Measurements from ENCODE around the gene RAD23B. TPM values are rescaled to one million over a fixed set of nuclear protein-coding genes. Genes with fewer than 3 reads are reported as not detected.

The RAD23B gene
- total and polyA plus RNA-seq, 2 of the 13 experiments (the other 11 are each of a cell fraction or from before 2014, with no cell fraction given), result 133 to 156 TPM

DNA sequence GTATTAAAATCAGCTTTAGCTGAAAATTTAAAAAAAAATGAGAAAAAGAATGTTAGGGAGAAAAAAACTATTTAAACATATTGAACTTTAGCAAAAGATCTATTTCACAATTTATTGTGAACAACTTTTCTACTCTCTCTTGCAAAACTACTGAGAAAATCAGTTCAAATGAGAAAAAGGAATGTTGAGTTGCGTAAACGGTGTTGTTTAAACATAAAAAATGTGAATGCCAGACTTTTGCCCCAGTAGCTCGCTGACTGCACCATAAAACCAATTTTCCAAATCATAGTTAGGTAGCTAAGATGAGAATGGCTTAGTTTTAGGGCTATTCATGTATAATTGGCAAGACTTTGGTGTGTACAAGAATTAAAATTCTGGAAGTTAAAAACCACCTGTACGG is 13.4 kb upstream of the RAD23B start (continued):
- TF ChIP-seq JDP2 (CRISPR knock-in tag; IDR thresholded peaks at IDR 0.05; ENCODE audit: borderline replicate concordance), result no peak
- TF ChIP-seq SALL2 (CRISPR knock-in tag; IDR thresholded peaks at IDR 0.05), result no peak
- TF ChIP-seq ZNF232 (CRISPR knock-in tag; IDR thresholded peaks at IDR 0.05; ENCODE audit: borderline replicate concordance), result no peak
- TF ChIP-seq NKX3-1 (CRISPR knock-in tag; IDR thresholded peaks at IDR 0.05), result peak; percentile 61; the same call in 1 of the 2 replicates
- no peak for TF ChIP-seq ZNF143 (CRISPR knock-in tag; IDR thresholded peaks at IDR 0.05)
- no peak for TF ChIP-seq MLLT10 (CRISPR knock-in tag; IDR thresholded peaks at IDR 0.05)
- no peak for TF ChIP-seq ZNF7 (CRISPR knock-in tag; IDR thresholded peaks at IDR 0.05)
- TF ChIP-seq CEBPG (CRISPR knock-in tag; IDR thresholded peaks at IDR 0.05), result peak; percentile 96
- TF ChIP-seq SOX13 (IDR thresholded peaks at IDR 0.05), result peak; percentile 19; the same call in 1 of the 2 replicates
- peak in 1 of 2 experiments; percentile 81; a peak in 2 of 4 replicates for TF ChIP-seq SOX13 (CRISPR knock-in tag; conservative IDR thresholded peaks at IDR 0.05 in 1 of 2, IDR thresholded peaks at IDR 0.05 in 1 of 2)
- no peak for TF ChIP-seq PCBP1 (IDR thresholded peaks at IDR 0.05; ENCODE audit: borderline replicate concordance, low read depth, low read length)
- no peak for TF ChIP-seq KLF9 (CRISPR knock-in tag; IDR thresholded peaks at IDR 0.05; ENCODE audit: low read depth)
- no peak for TF ChIP-seq ZNF501 (CRISPR knock-in tag; IDR thresholded peaks at IDR 0.05)
- no peak for TF ChIP-seq MTA1 (CRISPR knock-in tag; IDR thresholded peaks at IDR 0.05; ENCODE audit: borderline replicate concordance)
- no peak for TF ChIP-seq ZNF121 (CRISPR knock-in tag; IDR thresholded peaks at IDR 0.05)
- TF ChIP-seq, protein P1, sequence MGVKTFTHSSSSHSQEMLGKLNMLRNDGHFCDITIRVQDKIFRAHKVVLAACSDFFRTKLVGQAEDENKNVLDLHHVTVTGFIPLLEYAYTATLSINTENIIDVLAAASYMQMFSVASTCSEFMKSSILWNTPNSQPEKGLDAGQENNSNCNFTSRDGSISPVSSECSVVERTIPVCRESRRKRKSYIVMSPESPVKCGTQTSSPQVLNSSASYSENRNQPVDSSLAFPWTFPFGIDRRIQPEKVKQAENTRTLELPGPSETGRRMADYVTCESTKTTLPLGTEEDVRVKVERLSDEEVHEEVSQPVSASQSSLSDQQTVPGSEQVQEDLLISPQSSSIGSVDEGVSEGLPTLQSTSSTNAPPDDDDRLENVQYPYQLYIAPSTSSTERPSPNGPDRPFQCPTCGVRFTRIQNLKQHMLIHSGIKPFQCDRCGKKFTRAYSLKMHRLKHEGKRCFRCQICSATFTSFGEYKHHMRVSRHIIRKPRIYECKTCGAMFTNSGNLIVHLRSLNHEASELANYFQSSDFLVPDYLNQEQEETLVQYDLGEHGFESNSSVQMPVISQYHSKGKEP (CRISPR knock-in tag; IDR thresholded peaks at IDR 0.05), result no peak
- no peak for TF ChIP-seq ZNF674 (CRISPR knock-in tag; IDR thresholded peaks at IDR 0.05; ENCODE audit: low read depth)
- no peak for TF ChIP-seq ZBTB21 (CRISPR knock-in tag; IDR thresholded peaks at IDR 0.05)
- TF ChIP-seq, protein P2, sequence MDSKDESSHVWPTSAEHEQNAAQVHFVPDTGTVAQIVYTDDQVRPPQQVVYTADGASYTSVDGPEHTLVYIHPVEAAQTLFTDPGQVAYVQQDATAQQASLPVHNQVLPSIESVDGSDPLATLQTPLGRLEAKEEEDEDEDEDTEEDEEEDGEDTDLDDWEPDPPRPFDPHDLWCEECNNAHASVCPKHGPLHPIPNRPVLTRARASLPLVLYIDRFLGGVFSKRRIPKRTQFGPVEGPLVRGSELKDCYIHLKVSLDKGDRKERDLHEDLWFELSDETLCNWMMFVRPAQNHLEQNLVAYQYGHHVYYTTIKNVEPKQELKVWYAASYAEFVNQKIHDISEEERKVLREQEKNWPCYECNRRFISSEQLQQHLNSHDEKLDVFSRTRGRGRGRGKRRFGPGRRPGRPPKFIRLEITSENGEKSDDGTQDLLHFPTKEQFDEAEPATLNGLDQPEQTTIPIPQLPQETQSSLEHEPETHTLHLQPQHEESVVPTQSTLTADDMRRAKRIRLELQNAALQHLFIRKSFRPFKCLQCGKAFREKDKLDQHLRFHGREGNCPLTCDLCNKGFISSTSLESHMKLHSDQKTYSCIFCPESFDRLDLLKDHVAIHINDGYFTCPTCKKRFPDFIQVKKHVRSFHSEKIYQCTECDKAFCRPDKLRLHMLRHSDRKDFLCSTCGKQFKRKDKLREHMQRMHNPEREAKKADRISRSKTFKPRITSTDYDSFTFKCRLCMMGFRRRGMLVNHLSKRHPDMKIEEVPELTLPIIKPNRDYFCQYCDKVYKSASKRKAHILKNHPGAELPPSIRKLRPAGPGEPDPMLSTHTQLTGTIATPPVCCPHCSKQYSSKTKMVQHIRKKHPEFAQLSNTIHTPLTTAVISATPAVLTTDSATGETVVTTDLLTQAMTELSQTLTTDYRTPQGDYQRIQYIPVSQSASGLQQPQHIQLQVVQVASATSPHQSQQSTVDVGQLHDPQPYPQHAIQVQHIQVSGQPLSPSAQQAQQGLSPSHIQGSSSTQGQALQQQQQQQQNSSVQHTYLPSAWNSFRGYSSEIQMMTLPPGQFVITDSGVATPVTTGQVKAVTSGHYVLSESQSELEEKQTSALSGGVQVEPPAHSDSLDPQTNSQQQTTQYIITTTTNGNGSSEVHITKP (CRISPR knock-in tag; IDR thresholded peaks at IDR 0.05; ENCODE audit: low read depth), result no peak
- peak; percentile 62 for TF ChIP-seq NR2F6 (IDR thresholded peaks at IDR 0.05)
- TF ChIP-seq NR2F6 (CRISPR knock-in tag; IDR thresholded peaks at IDR 0.05), result 0 out of 2 replicates have a peak, but pooled peaks have one; percentile 14
- TF ChIP-seq HOXA7 (CRISPR knock-in tag; IDR thresholded peaks at IDR 0.05), result no peak
- no peak for TF ChIP-seq MAFG (CRISPR knock-in tag; IDR thresholded peaks at IDR 0.05)
- TF ChIP-seq SP2 (CRISPR knock-in tag; IDR thresholded peaks at IDR 0.05), result no peak
- TF ChIP-seq, protein P3, sequence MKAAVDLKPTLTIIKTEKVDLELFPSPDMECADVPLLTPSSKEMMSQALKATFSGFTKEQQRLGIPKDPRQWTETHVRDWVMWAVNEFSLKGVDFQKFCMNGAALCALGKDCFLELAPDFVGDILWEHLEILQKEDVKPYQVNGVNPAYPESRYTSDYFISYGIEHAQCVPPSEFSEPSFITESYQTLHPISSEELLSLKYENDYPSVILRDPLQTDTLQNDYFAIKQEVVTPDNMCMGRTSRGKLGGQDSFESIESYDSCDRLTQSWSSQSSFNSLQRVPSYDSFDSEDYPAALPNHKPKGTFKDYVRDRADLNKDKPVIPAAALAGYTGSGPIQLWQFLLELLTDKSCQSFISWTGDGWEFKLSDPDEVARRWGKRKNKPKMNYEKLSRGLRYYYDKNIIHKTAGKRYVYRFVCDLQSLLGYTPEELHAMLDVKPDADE (CRISPR knock-in tag; IDR thresholded peaks at IDR 0.05), result no peak
- TF ChIP-seq PHF20 (CRISPR knock-in tag; IDR thresholded peaks at IDR 0.05), result no peak
- TF ChIP-seq ZNF17 (CRISPR knock-in tag; IDR thresholded peaks at IDR 0.05), result no peak

Data from HepG2 (cell line).